Gastrocnemius medialis (tissue), 4 donors: ENCODE results near the gene VSIR. TPM values are rescaled to one million over a fixed set of nuclear protein-coding genes. Genes with fewer than 3 reads are reported as not detected.

ENCODE experiments used
- ATAC-seq, 2 donors: fragments of 150-250 bp; one replicate each; pipeline ENCODE4 v1.9.1; 2016
- DNase-seq, 2 donors: peaks; one replicate each; pipeline ENCODE4 v3.0.0-alpha.2; 2019
- H3K27ac ChIP-seq, 4 donors: fragments of 200-600 bp; sonication (generic); 1 replicate in 1 of 4; 2 replicates in 3 of 4; pipeline ENCODE4 v1.5.1; 2016 to 2018; ENCODE audit warnings: mild to moderate bottlenecking in 2 of 4, moderate library complexity in 1 of 4
- H3K27me3 ChIP-seq, 3 donors: fragments of 200-600 bp; sonication (generic) in 2 of 3; 1 replicate in 1 of 3; 2 replicates in 2 of 3; pipeline versions ENCODE4 v1.5.1 to v1.6.0; 2016 to 2019; ENCODE audit warnings: mild to moderate bottlenecking in 1 of 3, moderate library complexity in 1 of 3
- H3K36me3 ChIP-seq, 2 donors: fragments of 200-600 bp; sonication (generic) in 1 of 2; one replicate each; pipeline ENCODE4 v1.5.1; 2017 to 2018
- H3K4me1 ChIP-seq, 2 donors: fragments of 200-600 bp; sonication (generic) in 1 of 2; one replicate each; pipeline ENCODE4 v1.5.1; 2016 to 2017; ENCODE audit warnings: mild to moderate bottlenecking in 2 of 2
- H3K4me3 ChIP-seq, 4 donors: fragments of 200-600 bp; sonication (generic) in 3 of 4; 1 replicate in 1 of 4; 2 replicates in 3 of 4; pipeline ENCODE4 v1.5.1; 2016 to 2019; ENCODE audit warnings: mild to moderate bottlenecking in 2 of 4
- H3K9me3 ChIP-seq, 3 donors: fragments of 200-600 bp; sonication (generic) in 2 of 3; 1 replicate in 1 of 3; 2 replicates in 2 of 3; pipeline ENCODE4 v1.5.1; 2016 to 2019
- CTCF ChIP-seq, 5 experiments: fragments of 450-650 bp in 3 of 5; fragments of 200-600 bp in 2 of 5; sonication (generic) in 2 of 5; IDR thresholded peaks in 4 of 5; conservative IDR thresholded peaks in 1 of 5; 1 replicate in 4 of 5; 2 replicates in 1 of 5; pipeline ENCODE4 v1.5.1; 2016 to 2019; ENCODE audit warnings: antibody characterized with exemption in 5 of 5, mild to moderate bottlenecking in 3 of 5, moderate library complexity in 3 of 5
- POLR2A ChIP-seq, 2 donors: fragments of 450-650 bp; IDR thresholded peaks; one replicate each; pipeline ENCODE4 v1.6.1; 2017; ENCODE audit warnings: antibody characterized with exemption in 2 of 2, mild to moderate bottlenecking in 2 of 2, moderate library complexity in 2 of 2
- in situ Hi-C, 4 donors: fragments of 200-750 bp; cut with MboI; loops; one replicate each; pipeline versions ENCODE4 v1.15.0 to v1.8.0; 2017; ENCODE audit warnings: low sequenced_read_pairs in 4 of 4
- intact Hi-C: fragments of 100-400 bp; cut with DNase I; formaldehyde crosslinking; loops from one replicate; pipeline ENCODE4 v1.15.1; 2023; ENCODE audit warnings: low total_unique reads
- total RNA-seq, 4 donors: library from RNA; depleted of rRNA; stranded (reverse); fragments of >200 nt; gene quantifications; one replicate each; pipeline versions ENCODE4 v1.1.0 to v1.2.3, GENCODE V29; 2016

The VSIR gene
- total RNA-seq, 4 donors from 2014 or later, result 7.9 to 20.7 (median 16.9) TPM

- Histone ChIP-seq H3K4me1 (peaks cover 14 to 19% of the 10 kb centered on the region in 2 donors), H3K36me3 (no peaks in the 10 kb centered on the region), H3K4me3 (no peak overlapping the region), H3K27me3 (no peaks in the 10 kb centered on the region), H3K27ac (peak overlapping the region; percentile 30 to 69 (median 51)), H3K9me3 (no peaks in the 10 kb centered on the region)
- no peak for TF ChIP-seq CTCF (IDR thresholded peaks at IDR 0.05 in 4 of 5, conservative IDR thresholded peaks at IDR 0.05 in 1 of 5)
- TF ChIP-seq POLR2A (IDR thresholded peaks at IDR 0.05), result no peak
- DNase-seq, result no peak
- in situ Hi-C loops, result no loop called here
- ATAC-seq, result peak; percentile 14 to 16
- intact Hi-C loops, result no loop called here
These were observed 37.4 kb downstream of the VSIR start for GRCh38 chr10:71735709-71736569.

- no peaks in the 10 kb centered on the region for H3K36me3 ChIP-seq
- ATAC-seq, result no peak
- H3K9me3 ChIP-seq, result no peaks in the 10 kb centered on the region
- H3K4me3 ChIP-seq, result no peak overlapping the region
- DNase-seq, result no peak
- no peak for TF ChIP-seq CTCF (IDR thresholded peaks at IDR 0.05 in 4 of 5, conservative IDR thresholded peaks at IDR 0.05 in 1 of 5)
- TF ChIP-seq POLR2A (IDR thresholded peaks at IDR 0.05), result no peak
- peaks cover 14 to 19% of the 10 kb centered on the region in 2 donors for H3K4me1 ChIP-seq
- intact Hi-C loops (no loop called here), in situ Hi-C loops (no loop called here)
- H3K27me3 ChIP-seq, result no peaks in the 10 kb centered on the region
- H3K27ac ChIP-seq, result no peak overlapping the region
These were observed 38.5 kb downstream of the VSIR start for GRCh38 chr10:71734797-71735196.

- Histone ChIP-seq H3K4me1 (peaks cover 33 to 37% of the 10 kb centered on the region in 2 donors), H3K4me3 (no peak overlapping the region), H3K27ac (no peak overlapping the region), H3K36me3 (no peaks in the 10 kb centered on the region), H3K27me3 (no peaks in the 10 kb centered on the region), H3K9me3 (no peaks in the 10 kb centered on the region)
- DNase-seq (no peak), ATAC-seq (no peak)
- in situ Hi-C loops, result no loop called here
- TF ChIP-seq POLR2A (IDR thresholded peaks at IDR 0.05) (no peak), CTCF (IDR thresholded peaks at IDR 0.05 in 4 of 5, conservative IDR thresholded peaks at IDR 0.05 in 1 of 5) (no peak)
- intact Hi-C loops, result no loop called here
These were observed 41.5 kb downstream of the VSIR start for GRCh38 chr10:71731791-71732190.

GRCh38 chr10:71729161-71729636, 44.1 kb downstream of the VSIR start:
- no peaks in the 10 kb centered on the region for H3K36me3 ChIP-seq
- in situ Hi-C loops, result no loop called here
- H3K27me3 ChIP-seq, result no peaks in the 10 kb centered on the region
- ATAC-seq (no peak), DNase-seq (peak in 1 of 2 donors; percentile 40)
- no peak overlapping the region for H3K4me3 ChIP-seq
- peaks cover 21 to 30% of the 10 kb centered on the region in 2 donors for H3K4me1 ChIP-seq
- H3K27ac ChIP-seq, result peak overlapping the region in 2 of 4 donors; percentile 60 to 67
- H3K9me3 ChIP-seq, result no peaks in the 10 kb centered on the region
- no peak for TF ChIP-seq POLR2A (IDR thresholded peaks at IDR 0.05)
- TF ChIP-seq CTCF (IDR thresholded peaks at IDR 0.05 in 4 of 5, conservative IDR thresholded peaks at IDR 0.05 in 1 of 5), result no peak
- intact Hi-C loops, result loop anchor here (2.0 kb wide), 1 partner anchor 44 kb away; the partner anchor contains the start of gene VSIR
